Globus pallidus (tissue), 1 donor: ENCODE measurements around the gene KIAA1755.

Experiments
- DNase-seq: peaks from one replicate; pipeline ENCODE4 v3.0.0-alpha.2; 2015; ENCODE audit warnings: low spot score

Gene KIAA1755

GRCh38 chr20:38241201-38241600 is 19.3 kb downstream of the KIAA1755 start:
- no peak for DNase-seq

DNA sequence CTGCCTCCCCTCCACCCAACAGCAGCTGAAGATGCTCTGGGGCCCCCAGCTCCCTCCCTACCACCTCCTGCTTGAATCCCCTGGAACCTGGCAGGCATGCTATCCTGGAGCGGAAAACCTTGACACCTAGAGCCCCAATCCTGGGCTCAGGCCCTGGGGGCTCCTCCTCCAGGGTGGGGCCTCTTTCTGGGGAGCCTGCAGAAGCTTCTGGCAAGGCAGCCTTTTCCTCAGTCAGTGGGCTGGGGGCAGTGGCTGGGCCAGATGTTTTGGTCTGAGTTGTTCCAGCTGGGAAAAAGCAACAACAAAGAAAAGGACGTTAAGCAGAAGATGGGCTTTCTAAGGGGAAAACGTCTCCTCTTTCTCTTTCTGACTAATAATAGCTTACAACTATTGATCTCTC is 21.1 kb downstream of the KIAA1755 start:
- no peak for DNase-seq

- DNase-seq = no peak
Observed at GRCh38 chr20:38238829-38239228, 21.7 kb downstream of the KIAA1755 start.

- DNase-seq = no peak
Observed at GRCh38 chr20:38237381-38237780, 23.2 kb downstream of the KIAA1755 start.

- no peak for DNase-seq
Observed at GRCh38 chr20:38231531-38232121, 28.9 kb downstream of the KIAA1755 start.

DNA sequence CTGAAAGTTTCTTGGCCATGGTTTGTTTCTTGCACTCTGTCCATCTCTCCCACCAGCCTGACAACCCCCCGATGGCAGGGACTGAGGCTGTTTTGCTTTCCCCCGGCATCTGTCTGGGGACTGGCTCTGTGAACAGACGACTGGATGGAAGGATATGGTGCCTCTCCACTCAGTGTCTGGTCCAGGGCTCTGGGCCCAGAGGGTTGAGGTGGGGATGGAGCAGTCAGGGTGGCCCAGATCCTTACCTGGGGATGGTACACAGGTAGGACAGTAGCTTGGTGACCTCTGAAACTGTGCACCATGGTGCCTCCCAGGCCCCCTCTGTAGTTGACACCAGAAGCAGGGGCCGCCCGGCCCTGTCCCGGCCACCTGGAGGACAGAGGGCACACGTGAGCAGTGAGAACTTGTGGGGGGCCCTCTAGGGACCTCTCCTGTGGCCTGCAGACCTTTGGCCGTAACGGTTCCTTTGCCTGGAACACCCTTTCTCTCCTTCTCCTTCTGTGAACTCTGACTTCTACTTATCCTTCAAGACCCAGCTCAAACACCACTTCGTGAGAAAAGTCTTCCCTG is 29.5 kb downstream of the KIAA1755 start:
- no peak for DNase-seq

DNA sequence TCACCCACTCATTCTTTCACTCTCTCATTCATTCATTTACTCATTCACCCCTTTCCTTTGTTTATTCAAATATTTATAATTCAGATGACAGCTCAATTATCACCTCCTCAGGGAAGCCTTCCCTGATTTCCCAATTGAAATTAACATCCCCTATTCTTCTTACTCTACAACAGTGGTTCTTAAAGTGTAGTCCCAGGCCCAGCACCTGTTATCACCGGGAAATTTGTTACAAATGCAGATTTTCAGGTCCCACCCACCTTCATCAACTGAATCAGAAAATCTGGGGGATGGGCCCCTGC is 30.3 kb downstream of the KIAA1755 start:
- no peak for DNase-seq

DNA sequence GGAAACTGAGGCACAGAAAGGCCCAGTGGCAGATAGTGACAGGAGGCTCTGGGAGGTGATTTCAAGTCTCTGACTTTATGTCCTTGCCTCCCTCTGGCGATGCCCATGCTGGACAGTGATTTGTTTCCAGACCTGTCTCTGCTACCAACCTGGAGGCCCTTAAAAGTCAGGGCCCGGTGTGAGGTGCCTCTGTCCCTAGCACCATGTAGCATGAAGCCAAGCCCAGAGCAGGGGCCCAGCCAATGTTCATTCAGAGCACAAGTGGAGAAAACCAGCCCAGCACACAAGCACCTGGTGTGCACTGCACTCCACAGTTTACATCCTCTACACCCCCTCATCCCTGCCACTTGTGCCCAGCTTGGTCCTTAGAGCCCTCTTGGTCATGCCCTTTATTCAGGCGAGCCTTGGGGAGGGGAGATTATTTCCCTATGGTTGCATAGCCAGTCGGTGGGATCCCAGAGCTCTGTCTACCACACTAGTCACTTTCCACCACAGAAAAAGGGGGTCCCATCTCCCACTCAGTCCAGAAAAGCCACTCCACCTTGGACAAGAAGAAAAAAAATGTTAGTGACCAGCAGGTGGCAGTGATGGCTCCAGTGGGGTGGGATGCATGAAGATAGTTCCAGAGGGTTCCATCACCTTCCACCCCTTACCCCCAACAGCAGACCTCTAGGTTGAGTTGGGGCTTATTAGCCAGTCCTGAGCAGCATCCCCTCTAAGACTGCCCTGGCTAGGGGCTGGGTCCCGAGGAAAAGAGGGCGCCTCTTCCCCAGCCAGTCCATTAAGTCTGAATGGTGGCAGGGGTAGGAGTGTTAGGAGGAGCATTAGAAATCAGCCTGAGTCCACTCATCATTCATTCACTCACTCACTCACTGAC is 30.9 kb downstream of the KIAA1755 start:
- no peak for DNase-seq

DNA sequence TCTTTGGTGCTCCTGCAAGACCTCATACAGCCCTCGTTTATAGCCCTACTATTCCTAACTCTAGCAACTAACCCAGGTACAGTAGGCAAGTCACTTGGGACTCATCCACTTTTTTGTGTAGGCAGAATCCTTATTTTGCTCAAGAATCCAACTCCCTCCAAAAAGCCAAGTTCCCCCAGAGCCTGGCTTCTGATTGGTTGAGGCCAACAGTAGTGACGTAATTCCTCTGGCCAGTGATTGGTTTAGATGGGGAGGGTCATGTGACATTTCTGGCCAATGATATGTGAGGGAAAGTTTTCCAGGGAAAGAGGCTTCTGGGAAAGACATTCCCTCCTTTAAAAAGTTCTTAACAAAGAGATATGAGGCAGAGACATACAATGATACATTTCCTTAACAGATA is 32.1 kb downstream of the KIAA1755 start:
- DNase-seq = no peak

DNA sequence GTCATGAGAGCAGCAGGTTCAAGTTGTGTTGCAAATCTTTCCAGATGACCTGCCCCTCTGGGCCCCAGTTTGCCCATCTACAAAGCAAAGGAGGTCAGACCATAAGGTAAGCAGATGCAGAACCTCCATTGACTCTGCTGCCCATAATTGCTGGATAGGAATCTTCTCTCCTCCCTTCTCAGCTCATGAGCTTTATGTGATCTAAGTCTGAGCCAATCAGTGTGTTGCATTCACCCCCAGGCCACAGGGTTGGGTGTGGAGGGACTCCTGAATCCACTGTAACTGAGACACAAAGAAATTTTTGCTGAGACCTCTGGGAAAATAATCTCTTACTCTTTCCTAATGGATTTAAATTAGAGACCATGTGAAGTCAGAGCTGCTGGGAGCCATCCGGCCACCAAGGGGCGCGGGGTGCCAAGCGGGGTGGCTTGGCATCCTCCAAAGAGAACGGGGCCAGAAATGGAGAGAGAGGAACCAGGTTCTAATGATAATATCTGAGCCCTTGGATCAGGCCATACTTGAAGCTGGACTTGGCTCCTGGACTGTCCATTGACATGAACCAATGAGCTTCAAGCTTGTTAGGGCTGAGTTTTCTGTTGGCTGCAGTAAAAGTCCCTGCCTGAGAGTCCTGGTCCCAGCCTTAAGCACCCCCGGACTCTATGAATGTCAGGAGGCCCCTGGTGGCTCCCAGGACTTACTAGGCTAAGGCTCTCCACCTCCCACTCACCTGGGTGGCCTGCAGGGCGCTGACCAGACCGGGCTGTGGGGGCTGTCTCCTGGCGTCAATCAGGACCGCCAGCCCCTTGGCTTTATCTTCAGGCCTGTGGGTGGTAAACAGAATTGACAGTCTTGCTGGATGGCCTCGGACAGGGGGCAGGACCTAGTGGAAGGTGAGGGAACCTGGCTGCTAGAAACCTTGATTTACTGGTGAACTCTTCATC is 32.8 kb downstream of the KIAA1755 start:
- DNase-seq = no peak

- no peak for DNase-seq
Observed at GRCh38 chr20:38226553-38226952, 34.0 kb downstream of the KIAA1755 start.

- no peak for DNase-seq
Observed at GRCh38 chr20:38225900-38226263, 34.7 kb downstream of the KIAA1755 start.

DNA sequence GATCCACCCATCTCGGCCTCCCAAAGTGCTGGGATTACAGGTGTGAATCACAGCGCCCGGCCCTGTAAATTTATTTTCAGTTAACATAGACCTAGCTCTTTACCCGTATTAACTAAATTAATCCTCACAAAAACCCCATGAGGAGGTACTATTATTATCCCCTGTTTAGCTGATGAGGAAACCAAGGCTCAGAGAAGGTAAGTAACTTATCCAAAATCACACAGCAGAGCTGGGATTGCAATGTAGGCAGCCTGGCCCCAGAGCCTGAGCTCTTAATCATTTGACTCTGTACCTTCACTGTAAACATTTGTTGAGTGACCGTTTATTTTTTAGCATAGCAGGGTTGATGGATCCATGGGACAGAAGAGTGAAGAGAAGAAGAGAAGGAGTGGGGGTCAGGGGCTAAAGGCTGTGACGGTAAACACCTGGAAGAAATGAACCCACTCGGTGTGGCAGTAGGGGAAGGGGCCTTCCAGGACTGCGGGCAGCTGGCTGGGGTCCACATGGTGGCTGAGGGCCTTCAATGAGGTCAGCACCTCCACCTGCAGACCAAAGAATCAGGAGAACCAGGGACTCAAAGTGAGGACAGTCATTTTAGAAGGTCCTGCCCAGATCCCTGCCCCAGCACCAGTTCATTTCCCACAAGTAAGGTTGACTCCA is 35.2 kb downstream of the KIAA1755 start:
- no peak for DNase-seq

DNA sequence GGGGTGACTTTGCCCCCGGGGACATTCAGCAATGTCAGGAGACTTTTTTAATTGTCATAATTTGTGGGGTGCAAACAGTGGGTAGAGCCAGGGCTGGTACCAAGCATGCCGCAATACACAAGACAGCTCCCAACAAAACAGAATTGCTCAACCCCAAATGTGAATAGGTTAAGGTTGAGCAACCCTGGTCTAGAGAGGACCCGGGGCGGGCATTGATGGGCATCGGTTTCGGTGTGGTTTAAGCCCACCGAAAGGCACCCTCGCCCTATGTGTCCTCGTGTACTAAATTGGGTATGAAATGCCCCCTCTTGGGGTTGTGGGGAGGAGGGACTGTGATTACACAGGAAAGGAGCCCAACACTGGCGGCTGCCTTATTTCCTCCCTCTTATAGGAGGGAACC is 36.0 kb downstream of the KIAA1755 start:
- DNase-seq = no peak

DNA sequence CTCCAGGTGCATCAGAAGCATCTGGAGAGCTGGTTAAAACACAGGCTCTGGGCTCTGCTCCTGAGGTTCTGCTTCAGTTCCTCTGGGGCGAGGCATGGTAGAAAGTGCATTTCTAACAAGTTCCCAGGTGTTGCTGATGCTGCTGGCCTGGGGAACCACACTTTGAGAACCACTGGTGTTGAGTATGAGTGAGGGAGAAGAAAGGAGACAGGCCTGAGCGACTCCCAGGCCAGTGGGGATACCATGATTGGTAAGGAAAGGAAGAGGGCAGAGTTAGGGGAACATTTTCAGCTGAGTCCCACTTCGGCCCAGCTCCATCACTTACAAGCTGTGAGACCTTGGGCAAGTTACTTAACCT is 36.8 kb downstream of the KIAA1755 start:
- no peak for DNase-seq

DNA sequence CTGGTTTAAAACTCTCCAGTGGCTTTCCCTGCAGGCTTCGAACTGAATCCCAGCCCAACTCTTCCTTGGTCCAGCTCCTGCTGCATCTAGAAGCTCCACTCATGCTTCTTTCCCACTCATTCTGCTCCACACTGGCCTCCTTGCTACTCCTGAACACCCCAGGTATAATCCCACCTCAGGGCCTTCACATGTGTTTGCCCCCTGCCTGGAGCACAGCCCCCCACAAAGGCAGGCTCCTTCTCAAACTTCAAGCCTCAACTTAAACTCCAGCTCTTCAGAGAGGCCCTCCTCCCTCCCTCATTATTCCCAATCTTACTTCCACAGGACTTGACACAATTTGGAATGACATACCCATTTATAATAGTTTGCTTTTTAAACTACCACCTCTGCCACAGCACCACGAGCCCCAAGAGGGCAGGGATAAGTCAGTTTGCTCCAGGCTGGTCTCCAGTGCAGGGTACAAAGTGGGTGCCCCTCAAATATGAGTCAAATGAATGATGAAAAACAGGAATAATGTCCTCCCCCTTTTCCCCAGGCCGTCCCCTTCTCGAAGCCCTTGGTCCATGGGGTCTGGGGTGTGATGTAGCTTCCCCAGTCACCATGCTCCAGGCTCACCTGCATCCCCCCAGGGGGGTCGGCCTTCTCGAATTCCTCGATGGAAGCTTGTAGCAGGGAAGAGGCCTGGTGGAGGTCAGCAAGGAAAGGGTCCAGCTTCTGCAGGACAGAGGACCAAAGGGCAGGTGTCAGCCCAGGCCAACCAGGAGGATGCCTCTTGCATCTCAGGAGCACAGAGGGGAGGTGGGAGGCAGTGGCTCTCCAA is 37.4 kb downstream of the KIAA1755 start:
- no peak for DNase-seq

- no peak for DNase-seq
Observed at GRCh38 chr20:38222231-38222922, 38.2 kb downstream of the KIAA1755 start.

DNA sequence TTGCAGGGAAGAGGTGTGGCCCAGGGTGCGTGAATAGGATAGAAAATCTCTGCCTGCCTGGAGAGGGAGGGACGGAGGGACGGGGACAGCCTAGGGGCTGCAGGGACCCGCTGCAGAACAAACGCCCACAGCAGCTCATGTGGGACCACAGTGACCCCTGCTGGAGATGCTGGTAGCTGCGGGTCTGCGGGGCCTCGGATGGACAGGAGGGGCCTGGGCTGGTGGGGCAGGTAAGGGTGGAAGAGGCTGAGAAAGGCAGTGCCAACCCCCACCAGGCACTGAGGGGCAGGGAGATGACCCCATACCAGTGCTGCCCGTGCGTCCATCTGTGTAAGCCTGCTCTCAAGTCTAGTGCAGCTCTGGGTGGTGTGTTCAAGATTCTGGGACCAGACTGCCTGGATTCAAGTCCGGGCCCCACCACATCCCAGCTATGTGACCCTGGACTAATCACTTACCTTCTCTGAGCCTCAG is 39.4 kb downstream of the KIAA1755 start:
- no peak for DNase-seq

DNA sequence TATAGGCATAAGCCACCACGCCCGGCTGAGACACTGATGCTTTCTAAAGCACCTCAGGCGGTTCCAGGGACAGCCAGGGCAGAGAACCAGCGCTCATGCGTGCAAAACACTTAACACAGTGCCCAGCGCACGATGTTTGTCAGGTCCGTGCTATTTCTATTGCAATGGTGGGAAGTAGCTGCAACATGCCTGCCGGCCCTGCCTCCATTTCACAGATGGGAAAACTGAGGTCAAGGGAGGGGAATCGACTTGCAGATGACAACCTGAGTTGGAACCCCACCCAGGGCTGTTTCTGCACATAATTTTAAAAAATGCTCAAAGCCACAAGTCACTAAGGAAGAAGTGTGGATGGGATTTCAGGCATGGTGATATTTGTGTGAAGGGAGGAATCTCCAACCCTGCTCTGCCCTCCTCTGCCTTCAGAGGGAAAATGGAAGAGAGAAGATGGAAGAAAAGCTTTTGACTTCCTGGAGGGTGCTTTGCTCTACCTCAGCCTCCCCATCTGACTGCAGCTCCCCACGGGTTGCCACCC is 39.9 kb downstream of the KIAA1755 start:
- no peak for DNase-seq
